ENCODE data around the gene KIFAP3.
A peak's percentile ranks its signal among the peaks of the same experiment; 100 is the strongest.
"Not testable (repeated sequence)": the region's sequence is repeated elsewhere in the genome, so short reads cannot be mapped to it uniquely, and the experiment has no call there.

KIFAP3 gene

DNA sequence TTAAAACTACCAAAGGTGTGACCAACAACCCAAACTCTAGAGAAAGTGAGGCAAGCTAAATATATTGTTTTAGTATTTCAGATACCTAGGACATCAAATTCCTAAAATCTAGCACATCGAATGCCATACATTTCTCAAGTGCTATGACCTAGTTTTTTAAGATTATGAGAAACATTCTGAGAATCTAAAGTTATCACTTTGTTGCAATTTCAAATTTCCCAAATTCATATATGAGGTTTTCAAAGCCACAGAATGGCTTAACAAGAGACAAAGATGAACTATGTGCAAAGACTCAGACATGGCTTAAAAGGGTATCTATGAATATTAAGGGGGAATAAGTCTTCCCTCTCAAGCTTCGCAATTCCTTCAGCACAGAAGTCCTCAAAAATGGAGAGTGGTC lies 187.6 kb downstream of the KIFAP3 start:
- DNase-seq (ENCODE audit: low spot score), result no peak

DNA sequence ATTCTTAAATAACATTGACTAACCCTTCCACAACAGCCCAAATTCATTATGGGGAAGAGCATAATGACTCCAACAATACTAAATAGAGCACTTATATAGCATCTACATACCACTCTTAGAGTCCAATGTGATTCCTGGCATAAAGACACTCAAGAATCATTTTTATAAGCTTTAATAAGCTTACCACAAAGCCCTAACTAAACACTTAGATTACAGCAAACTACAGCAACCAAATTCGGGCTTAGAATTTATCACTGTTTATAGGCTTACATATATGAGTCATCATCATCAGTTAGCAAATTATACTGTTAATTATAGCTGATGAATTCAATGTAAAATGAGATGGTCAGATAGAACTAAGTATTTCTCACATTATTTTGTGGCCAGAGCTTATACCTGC lies 188.1 kb downstream of the KIFAP3 start:
- DNase-seq (ENCODE audit: low spot score), result no peak

- no peak for DNase-seq (ENCODE audit: low spot score)
Observed at GRCh38 chr1:169885207-169885606, 189.3 kb downstream of the KIFAP3 start.

DNA sequence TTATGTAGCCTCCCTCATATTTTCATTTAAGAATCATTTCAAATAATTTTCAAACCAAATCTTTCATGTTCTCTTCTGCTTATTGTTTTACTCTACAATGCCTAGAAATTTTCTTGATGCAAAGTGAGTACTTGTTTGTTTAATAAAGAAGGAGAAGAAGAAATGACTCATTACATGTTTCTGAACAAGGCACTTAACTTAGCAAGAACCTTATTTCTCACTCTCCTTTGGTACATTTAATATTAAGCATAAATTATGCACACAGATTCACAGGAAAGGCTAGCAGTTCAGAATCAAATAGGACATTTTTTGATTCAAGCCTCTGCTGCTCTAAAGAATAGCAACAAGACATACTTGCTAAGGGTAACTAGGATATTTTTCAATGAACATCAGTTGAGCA lies 189.9 kb downstream of the KIFAP3 start:
- no peak for DNase-seq (ENCODE audit: low spot score)

DNA sequence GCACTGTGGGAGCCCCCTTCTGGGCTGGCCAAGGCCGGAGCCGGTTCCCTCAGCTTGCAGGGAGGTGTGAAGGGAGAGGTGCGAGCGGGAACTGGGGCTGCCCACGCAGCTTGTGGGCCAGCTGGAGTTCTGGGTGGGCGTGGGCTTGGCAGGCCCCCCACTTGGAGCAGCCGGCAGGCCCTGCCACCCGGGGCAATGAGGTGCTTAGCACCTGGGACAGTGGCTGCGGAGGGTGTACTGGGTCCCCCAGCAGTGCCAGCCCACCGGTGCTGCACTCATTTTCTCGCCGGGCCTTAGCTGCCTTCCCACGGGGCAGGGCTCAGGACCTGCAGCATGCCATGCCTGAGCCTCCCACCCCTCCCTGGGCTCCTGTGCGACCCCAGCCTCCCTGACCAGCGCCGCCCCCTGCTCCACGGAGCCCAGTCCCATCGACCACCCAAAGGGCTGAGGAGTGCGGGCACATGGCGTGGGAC lies 192.4 kb downstream of the KIFAP3 start:
- DNase-seq (ENCODE audit: low spot score), result no peak

DNA sequence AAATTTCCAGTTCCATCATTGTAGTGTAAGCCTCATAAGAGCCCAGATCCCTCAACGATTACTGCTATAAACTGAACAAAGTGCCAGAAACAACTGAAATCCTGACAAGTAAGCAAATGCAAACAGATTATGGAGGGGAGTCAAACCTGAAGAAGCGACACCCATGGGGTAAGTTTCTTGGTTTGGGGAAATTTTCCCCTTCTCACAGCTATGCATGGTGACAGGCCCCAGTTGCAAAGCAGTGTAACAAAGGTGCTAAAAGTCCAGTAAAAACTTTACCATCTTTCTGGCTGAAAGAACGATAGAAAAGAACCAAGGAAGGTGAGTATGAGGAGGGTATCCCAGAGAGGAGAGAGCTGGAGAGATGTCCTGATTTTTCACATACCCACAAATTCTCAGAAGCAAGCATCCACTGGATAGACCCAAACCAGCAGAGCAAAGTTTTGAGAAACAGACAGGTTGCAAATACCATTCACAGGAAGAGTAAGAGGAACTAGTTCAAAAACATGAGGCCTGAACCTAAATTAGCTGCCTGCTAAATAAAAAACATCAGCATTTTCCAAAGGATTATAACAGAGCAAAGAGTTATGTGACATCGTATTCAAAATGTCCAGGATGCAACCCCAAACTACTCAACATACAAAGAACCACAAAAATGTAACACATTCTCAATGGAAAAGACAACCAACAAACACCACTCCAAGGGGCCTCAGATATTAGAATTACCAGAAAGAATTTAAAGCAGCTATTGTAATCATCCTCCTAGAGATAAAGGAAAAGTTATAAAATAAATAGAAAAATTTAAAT lies 195.3 kb downstream of the KIFAP3 start:
- no peak for DNase-seq (ENCODE audit: low spot score)

DNA sequence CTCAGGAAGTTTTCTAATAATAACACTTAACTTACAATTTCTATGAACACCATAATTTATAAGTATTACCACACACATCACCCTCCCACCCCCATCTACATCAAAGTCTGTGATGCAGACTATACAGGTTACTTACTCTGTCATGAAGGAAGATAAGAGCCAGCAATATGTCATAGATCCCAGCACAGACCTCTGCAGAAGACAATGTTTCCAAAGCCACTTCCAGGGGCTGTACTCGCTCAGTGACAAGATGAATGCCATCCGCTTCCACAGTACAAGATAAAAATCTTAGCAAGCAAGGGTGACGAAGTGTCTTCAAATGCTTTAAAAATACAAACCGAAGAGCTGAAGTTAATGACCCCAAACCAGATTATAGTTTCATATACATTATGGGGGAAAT lies 196.0 kb downstream of the KIFAP3 start:
- DNase-seq (ENCODE audit: low spot score), result no peak

- no peak for DNase-seq (ENCODE audit: low spot score)
Observed at GRCh38 chr1:169877800-169878491, 196.5 kb downstream of the KIFAP3 start.

- peak; percentile 56 for DNase-seq (ENCODE audit: low spot score)
Observed at GRCh38 chr1:169874229-169874628, 200.3 kb downstream of the KIFAP3 start.

DNA sequence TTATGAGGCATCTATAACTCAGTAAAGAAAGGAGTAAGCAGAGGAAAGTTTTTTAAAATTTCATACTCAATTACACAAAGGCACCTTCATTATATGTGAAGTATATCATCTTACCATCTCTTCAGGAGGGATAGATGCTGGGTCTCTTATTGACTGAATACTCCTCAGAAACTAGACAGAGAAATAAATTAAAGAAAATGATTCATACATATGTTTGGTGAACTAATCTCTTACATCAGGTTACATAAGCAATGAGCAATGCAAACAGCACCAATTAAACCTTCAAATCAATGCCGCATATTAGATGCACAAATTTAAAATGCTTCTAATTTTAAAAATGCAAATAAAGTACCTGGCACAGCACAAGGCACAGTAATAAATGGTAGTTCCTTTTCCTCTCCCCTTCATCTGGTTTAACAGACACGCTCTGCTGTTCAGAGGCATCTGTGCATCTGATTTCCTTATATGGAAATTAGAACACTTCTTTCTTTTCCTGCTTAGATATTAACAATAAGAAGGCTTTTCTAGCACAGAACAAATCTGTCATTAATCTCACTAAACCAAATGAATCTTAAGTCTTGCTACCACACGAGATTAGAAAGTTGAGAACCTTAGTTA lies 200.8 kb downstream of the KIFAP3 start:
- no peak for DNase-seq (ENCODE audit: low spot score)

DNA sequence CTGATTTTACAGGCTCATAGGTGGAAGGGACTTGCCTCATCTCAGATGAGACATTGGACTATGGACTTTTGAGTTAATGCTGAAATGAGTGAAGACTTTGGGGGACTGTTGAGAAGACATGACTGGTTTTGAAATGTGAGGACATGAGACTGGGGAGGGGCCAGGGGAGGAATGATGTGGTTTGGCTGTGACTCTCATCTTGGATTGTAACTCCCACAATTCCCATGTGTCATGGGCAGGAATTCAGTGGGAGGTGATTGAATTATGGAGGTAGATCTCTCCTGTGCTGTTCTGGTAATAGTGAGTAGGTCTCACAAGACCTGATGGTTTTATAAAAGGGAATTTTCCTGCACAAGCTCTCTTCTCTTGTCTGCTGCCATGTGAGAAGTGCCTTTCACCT lies 201.6 kb downstream of the KIFAP3 start:
- no peak for DNase-seq (ENCODE audit: low spot score)

DNA sequence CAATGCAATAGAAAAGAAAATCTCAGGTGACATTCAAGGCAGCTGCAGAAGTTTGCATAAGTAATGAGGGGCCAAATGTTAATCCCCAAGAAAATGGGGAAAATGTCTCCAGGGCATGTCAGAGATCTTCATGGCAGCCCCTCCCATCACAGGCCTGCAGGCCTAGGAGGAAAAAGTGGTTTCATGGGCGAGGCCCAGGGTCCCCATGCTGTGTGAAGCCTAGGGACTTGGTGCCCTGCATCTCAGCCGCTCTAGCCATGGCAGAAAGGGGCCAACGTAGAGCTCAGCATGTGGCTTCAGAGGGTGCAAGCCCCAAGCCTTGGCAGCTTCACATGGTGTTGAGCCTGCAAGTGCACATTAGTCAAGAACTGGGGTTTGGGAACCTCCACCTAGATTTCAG lies 202.5 kb downstream of the KIFAP3 start:
- DNase-seq (ENCODE audit: low spot score), result not testable (repeated sequence)

Data from kidney tubule cell (primary cell).